ENCODE results near the gene ARID1A.
A peak's percentile ranks its signal among the peaks of the same experiment; 100 is the strongest.

ARID1A gene

DNA sequence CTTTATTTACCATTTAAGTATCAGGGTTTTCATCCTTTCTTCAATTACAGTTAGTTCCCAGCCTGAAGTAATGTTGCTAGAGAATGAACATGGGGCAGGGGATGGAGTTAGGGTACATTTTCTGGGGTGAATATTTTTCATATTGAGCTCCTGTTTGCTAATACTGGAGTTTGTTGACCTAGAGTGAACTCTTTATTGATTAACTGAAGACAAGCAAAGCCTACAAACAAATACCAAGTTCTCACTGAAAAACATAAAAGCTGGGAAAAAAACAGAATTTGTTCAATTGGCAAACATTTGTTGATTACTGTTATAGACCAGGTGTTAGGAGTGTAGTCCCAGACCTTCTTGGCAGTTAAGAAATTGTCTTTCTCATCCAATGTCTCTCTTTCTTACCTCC is 63.7 kb downstream of the ARID1A start:
- no peak for DNase-seq (ENCODE audit: low read depth, low spot score)

DNA sequence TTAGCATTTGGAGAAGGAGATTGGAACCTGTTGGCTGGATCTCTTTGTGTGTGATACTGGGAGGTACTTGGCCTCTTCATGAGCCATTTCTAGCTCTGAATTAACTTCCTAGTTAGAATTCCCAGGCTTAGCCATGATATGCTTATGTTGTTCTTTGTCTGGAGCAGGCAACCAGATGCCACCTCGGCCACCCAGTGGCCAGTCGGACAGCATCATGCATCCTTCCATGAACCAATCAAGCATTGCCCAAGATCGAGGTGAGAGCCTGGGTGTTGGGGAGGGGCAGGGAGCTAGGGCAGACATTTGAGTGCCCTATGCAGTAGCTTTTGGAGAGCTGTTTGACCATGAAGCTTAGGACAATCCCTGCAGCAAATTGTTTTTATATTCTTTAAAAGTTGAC is 65.4 kb downstream of the ARID1A start:
- no peak for DNase-seq (ENCODE audit: low read depth, low spot score)

DNA sequence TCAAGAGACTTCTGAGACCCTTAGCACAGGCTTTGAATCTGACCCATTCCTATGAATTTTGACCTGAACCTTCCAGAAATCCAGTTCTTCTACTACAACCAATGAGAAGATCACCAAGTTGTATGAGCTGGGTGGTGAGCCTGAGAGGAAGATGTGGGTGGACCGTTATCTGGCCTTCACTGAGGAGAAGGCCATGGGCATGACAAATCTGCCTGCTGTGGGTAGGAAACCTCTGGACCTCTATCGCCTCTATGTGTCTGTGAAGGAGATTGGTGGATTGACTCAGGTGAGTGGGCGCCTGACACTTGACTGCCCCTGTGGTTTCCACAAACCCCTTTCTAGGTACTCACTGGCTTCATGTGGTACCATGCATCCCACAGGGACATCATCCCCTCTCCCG is 71.9 kb downstream of the ARID1A start:
- DNase-seq (ENCODE audit: low read depth, low spot score) = no peak

DNA sequence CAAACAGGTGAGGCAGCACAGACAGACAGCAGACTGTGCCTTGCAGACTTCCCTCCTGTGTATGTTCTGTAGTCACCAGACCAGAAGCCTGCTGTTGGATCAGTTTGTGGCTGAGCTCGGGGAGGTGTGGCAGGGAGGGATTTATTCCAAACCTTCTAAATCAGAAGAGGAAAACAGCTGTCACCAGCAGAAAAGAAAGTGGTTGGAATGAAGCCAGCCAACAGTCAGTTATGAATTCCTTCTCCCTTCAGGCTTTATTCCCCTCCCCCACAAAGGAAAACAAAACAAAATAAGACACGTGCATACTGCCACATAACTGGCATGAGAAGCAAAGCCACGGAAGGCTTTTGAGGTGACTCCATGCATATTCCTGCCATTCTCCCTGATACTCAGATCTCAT is 72.9 kb downstream of the ARID1A start:
- peak; percentile 83 for DNase-seq (ENCODE audit: low read depth, low spot score)

DNA sequence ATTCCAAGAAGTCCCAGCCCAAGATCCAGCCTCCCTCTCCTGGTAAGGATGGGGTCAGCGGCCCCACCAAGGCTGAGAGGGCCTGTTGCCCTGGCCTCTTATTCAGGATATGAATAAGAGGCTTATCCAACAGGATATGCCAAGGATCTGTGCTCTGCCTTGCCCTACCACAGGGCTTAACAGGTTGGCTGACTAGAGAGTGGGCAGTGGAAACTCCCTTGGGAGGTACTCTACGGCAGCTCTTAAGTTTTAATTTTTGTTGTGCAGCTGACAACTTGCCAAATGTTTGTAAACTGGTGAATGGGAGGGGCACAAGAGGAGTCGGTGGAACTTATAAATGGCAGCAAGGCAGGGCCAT is 75.4 kb downstream of the ARID1A start:
- DNase-seq (ENCODE audit: low read depth, low spot score) = no peak

DNA sequence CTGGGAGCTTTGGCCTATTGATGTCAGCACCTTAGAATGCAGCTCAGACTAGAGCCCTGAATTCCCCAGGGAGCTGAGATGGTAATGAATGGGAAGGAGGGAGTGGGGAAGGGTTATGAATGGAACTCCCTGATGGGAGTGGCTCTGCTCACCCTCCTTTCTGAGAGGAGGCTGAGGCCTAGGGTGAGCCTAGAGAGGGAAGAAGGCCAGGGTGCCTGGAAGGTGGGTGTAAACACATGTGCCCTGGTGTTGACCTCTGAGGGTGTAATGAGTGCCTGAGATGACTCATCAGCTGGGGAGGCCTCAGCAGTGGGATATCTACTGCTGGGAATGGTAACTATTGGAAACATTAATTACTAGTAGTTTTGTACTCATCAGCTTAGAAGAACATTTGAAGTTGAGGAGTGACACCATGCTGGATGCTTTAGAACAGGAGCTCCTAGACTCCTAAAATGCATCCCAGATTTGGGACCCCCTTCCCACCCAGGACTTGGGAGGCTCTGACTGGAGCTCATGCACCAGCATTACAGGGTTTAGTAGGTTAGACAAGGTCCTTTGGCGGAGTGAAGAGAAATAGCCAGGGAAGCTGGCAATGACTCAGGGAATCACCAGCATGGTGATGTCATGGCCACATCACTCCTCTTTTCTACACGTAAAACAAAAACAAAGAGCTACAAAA is 76.0 kb downstream of the ARID1A start:
- peak; percentile 93 for DNase-seq (ENCODE audit: low read depth, low spot score)

DNA sequence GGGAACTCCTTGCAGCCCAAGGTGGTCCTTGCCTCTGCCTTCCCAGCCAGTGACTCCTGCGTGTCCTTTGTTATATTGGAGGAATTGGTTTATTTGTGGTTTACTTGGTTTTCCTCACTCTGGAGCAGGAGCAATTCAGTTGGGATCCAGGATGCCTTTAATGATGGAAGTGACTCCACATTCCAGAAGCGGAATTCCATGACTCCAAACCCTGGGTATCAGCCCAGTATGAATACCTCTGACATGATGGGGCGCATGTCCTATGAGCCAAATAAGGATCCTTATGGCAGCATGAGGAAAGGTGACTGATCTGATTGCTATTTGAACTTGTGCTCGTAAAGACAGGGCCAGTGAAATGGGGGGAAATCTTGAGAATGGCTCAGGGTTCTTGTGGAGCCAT is 76.9 kb downstream of the ARID1A start:
- DNase-seq (ENCODE audit: low read depth, low spot score) = peak; percentile 96

DNA sequence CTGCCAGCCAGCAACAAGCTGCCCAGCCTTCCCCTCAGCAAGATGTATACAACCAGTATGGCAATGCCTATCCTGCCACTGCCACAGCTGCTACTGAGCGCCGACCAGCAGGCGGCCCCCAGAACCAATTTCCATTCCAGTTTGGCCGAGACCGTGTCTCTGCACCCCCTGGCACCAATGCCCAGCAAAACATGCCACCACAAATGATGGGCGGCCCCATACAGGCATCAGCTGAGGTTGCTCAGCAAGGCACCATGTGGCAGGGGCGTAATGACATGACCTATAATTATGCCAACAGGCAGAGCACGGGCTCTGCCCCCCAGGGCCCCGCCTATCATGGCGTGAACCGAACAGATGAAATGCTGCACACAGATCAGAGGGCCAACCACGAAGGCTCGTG is 78.6 kb downstream of the ARID1A start:
- no peak for DNase-seq (ENCODE audit: low read depth, low spot score)

DNA sequence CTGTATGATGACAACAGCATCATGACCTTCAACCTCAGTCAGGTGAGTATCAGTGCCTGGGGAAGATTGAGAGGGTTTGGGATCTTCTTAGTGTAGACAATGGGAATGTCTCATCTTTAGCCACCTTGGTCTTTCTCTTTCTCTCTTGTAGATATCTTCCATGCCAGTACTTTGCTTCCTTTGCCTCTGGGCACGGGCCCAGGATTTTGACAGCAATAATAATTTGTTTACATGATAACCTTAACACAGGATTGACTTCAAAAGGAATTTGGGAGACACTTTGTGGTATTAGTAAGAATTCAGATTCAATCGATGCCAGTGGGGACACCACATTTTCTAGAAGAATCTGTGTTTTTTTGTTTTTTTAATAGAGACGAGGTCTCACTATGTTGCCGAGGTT is 79.9 kb downstream of the ARID1A start:
- DNase-seq (ENCODE audit: low read depth, low spot score) = no peak

DNA sequence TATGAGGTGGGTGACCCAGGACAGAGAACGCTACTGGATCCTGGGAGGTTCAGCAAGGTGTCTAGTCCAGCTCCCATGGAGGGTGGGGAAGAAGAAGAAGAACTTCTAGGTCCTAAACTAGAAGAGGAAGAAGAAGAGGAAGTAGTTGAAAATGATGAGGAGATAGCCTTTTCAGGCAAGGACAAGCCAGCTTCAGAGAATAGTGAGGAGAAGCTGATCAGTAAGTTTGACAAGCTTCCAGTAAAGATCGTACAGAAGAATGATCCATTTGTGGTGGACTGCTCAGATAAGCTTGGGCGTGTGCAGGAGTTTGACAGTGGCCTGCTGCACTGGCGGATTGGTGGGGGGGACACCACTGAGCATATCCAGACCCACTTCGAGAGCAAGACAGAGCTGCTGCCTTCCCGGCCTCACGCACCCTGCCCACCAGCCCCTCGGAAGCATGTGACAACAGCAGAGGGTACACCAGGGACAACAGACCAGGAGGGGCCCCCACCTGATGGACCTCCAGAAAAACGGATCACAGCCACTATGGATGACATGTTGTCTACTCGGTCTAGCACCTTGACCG is 83.4 kb downstream of the ARID1A start:
- DNase-seq (ENCODE audit: low read depth, low spot score) = no peak

DNA sequence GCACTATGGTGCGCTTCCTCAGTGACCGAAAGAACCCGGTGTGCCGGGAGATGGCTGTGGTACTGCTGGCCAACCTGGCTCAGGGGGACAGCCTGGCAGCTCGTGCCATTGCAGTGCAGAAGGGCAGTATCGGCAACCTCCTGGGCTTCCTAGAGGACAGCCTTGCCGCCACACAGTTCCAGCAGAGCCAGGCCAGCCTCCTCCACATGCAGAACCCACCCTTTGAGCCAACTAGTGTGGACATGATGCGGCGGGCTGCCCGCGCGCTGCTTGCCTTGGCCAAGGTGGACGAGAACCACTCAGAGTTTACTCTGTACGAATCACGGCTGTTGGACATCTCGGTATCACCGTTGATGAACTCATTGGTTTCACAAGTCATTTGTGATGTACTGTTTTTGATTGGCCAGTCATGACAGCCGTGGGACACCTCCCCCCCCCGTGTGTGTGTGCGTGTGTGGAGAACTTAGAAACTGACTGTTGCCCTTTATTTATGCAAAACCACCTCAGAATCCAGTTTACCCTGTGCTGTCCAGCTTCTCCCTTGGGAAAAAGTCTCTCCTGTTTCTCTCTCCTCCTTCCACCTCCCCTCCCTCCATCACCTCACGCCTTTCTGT is 84.6 kb downstream of the ARID1A start:
- DNase-seq (ENCODE audit: low read depth, low spot score) = no peak

DNA sequence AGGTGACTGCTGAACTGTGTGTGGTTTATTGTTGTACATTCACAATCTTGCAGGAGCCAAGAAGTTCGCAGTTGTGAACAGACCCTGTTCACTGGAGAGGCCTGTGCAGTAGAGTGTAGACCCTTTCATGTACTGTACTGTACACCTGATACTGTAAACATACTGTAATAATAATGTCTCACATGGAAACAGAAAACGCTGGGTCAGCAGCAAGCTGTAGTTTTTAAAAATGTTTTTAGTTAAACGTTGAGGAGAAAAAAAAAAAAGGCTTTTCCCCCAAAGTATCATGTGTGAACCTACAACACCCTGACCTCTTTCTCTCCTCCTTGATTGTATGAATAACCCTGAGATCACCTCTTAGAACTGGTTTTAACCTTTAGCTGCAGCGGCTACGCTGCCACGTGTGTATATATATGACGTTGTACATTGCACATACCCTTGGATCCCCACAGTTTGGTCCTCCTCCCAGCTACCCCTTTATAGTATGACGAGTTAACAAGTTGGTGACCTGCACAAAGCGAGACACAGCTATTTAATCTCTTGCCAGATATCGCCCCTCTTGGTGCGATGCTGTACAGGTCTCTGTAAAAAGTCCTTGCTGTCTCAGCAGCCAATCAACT is 85.5 kb downstream of the ARID1A start:
- no peak for DNase-seq (ENCODE audit: low read depth, low spot score)

DNA sequence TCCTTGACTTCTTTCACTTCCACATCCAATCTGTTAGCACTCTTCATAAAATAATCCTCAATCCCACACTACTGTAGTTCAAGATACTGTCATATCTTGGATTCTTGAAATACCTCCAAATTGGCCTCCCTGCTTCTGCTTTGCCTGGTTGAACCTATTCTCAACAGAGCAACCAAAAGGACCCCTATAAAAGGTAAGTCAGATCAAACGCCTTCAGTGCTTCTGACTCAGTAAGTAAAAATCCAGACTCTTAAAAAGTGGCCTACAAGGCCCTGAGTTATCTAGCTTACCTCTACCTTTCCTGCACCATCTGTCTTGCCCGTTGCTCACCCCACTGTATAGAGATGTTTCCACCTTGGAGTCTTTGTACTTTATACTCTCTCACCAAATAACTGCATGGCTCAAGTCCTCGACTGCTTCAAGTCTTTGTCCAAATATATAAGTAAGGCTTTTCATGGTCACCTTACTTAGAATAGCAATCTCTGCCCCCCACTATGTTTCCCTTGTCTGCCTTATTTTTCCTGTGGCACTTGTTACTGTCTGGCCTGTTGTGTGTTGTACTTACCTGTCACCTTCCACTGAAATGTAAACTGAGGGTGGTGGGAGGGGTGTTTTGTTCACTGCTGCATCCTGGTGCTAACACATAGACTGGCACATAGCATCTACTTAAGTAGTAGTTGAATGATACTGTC is 86.9 kb downstream of the ARID1A start:
- peak; percentile 21 for DNase-seq (ENCODE audit: low read depth, low spot score)

DNA sequence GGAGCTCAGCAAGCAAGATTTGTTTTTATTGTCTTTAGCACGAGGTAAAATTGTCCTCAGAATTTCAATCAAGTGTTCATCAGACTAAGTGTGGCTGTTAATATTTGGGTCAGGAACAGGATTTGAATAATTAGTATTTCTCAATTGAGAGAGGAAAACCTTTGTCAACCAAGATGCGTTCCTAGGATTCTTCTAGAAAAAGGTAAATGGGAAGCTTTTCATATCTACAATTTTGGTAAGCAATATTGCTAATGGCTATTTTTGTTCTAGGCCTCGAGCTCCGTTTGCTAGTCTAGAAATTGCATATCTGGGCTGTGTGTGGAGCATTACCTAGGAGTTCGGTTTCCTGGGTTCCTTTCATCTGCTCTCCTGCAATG is 87.8 kb downstream of the ARID1A start:
- DNase-seq (ENCODE audit: low read depth, low spot score) = no peak

DNA sequence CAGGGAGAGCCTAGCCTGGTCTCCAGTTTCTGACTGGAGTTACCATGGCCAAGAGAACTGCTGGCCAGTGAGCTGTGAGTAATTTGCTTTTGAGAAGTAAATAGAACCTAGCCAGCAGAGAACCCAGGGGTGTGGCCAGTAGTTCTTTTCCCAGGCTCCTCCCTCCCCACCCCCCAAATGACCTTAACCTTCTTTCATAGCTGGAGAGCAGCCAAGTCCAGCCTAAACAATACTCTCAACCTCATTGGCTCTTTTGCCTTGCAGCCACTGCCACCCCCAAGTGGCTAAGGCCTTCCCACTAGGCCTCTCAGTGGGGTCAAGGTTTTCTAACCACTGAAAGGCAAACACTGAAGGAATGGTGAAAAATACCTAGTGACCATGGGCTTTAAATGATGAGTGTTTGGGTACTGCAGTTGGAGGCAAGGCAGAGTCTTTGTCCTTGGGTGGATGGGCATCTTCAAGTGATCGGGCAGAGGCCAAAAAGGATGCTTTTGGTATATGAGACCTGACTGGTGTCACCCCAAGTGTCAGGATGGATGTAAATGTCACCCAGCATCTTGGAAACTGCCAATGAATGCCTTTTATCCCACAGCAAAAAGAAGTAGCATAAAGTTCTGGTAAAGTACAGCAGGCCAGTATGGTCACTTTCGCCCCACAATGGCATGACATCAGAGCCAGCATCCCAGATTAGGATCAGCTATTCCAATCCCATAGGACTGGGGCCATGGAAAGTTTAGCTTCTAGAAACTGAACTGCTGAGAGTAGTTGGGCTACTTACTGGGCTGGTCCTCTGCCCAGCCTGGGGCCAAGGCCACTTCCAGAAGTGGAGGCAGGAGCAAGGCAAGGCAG is 88.4 kb downstream of the ARID1A start:
- DNase-seq (ENCODE audit: low read depth, low spot score) = peak; percentile 69

DNA sequence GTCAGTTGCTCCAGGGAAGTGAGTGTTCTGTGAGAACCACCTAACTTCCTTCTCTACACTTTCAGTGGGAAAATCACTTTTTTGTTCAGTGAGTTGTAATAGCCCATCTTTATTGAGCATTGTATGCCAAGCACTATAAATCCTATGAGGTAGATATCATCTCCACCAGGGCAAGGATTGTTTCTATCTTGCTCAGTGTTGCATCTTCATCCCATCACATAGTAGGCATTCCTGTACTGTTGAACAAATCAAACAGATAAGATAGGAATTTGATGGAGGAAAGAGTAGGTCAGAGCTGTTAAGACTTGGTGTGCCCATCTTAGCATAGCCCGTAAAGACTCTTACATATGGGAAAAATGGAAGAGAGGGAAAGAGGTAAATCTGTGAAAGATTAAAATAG is 89.1 kb downstream of the ARID1A start:
- no peak for DNase-seq (ENCODE audit: low read depth, low spot score)

DNA sequence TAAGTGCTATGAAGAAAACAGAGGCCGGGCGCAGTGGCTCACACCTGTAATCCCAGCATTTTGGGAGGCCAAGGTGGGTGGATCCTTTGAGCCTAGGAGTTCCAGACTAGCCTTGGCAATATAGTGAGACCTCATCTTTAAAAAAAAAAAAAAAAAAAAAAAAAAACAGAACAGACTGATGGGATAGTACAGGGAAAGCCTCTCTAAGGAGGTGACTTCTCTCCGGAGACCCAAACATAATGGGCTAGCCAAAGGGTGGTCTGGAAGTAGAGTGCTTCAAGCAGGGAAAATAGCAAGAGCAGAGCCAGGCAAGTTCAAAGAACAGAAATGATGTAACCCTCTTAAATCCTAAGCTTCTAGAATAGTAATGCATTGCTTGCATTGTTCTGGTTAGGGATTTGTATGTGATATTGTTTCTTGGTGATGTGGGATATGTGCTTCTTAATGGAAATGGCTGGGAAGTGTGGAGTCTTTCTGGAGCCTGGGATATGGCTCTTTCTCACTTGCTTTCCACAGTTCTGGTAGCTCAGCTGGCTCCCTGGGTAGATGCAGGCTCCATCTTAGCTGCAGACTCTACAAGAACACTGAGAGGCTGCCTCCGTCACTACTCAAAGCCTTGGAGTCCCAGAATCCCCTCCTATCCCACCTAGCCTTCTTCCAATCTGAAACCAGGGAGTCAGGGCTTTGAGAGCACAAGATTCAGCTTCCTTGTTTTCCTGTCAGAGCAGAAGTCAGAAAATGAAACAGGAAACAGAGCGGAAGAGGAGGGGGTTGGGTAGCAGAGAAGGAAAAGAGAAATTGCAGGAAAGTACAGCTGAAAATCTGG is 90.0 kb downstream of the ARID1A start:
- DNase-seq (ENCODE audit: low read depth, low spot score) = peak; percentile 52

DNA sequence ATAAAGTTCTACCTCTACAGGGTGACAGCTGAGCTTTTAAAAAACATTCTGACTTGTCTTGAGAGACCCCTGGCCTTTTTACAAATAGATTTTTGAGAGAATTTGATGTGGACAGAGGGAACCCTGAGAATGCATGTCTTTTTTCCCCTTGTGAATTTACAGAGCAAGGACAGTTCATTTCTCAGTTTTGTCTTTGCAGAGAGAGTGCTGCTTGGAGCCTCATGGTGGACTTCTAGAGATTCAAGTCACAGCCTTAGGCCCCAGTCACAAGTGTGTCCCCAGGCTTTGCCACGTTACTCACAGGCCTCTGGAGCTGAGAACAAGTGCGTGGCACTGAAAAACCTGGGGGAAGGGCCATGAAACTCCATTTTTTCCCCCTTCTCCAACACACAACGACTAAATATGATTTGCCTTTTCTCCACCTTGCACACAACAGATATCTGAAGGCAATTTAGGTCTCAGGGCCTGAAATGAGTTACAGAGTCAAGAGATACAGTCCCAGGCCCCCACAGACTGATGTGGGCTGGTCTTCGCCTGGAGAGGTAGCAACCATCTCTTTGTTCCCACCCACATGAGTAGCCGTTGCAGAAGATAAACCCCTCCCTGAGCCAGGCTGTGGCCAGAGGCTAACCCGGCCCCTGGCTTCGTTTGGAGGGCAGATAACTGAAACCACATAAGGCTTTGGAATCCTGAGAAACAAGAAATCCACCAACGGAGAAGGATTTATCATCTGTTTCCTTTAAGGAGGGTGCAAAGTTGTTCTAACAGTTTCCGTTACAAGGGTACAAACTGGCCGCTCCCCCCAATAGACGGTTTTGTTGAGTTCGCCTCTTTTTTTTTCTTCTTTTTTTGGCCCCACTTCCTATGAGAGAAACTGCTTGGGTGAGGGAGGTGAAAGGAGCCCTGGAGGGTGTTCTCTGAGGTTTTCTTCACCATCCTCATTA is 90.9 kb downstream of the ARID1A start:
- DNase-seq (ENCODE audit: low read depth, low spot score) = peak; percentile 89

DNA sequence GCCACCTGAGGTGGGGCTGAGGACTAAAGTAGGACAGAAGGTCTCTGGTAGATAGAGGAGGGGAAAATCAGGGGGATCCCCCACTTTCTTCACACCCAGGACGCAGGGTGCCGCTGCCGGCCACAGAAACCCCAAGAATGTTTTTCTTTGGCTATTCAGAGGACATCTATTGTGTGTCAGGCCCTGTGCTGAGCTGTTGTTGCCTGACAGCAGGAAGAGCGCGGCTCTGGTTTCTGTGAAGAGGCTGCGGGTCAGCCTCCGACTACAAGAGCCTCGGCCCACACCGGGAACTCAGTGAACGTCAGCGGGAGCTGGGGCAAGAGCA is 91.5 kb downstream of the ARID1A start:
- DNase-seq (ENCODE audit: low read depth, low spot score) = peak; percentile 78
